ENCODE data around the gene PIK3IP1. TPM values are rescaled to one million over a fixed set of nuclear protein-coding genes. Genes with fewer than 3 reads are reported as not detected.

Gene PIK3IP1
- total and polyA plus RNA-seq, 2 donors (not counting 3 experiments of a cell fraction or from before 2014, with no cell fraction given): 7.7 to 13.2 TPM

DNA sequence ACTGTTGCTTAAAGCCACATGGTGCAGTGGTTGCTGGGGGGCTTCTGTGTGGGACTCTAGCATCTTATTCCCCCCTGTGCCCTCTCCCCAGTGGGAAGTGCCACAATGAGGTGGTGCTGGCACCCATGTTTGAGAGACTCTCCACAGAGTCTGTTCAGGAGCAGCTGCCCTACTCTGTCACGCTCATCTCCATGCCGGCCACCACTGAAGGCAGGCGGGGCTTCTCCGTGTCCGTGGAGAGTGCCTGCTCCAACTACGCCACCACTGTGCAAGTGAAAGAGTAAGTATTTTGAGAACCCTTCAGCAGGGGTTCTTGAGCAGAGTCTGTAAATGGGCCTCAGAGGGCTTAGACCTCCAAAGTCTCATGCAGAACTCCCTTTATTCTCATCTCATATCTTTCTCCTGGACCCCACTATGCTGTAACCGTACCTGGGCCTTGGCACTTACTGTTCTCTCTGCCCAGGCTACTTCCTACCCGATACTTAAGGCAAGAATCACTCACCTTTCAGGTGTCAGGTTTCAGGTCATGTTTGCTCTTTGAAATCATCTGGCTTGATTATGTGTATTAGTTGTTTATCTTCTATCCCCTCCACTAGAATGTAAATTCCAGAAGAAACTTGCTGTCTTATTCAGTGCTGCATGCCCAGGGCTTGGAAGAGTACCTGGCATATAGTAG, 32.4 kb downstream of the PIK3IP1 start:
- intact Hi-C loops (cut with micrococcal nuclease) (no loop called here), dilution Hi-C loops (cut with MboI; ENCODE audit: extremely low pct_ligation_motif_present, low sequenced_read_pairs) (no loop called here)
- no peak overlapping the region for H2AFZ ChIP-seq (ENCODE audit: low read depth, low read length)
- ChIA-PET POLR2A (no interaction called here), CTCF (interaction anchor here (0.8 to 2.1 kb wide), 2 partner anchors 13 to 25 kb away, joined by 3 to 9 read pairs; no protein-coding TSS in a partner anchor)
- peaks cover 10 to 34% of the 10 kb centered on the region in 2 experiments for H3K36me3 ChIP-seq (ENCODE audit: control insufficient read depth in 2 of 2, extremely low read depth in 1 of 2, insufficient read depth in 2 of 2, low read length in 2 of 2)
- H3K27ac ChIP-seq (ENCODE audit: insufficient read depth, low read depth, low read length): no peak overlapping the region
- TF ChIP-seq POLR2A (IDR thresholded peaks at IDR 0.05; ENCODE audit: low read depth, low read length) (no peak), EZH2 (IDR thresholded peaks at IDR 0.05; ENCODE audit: borderline replicate concordance, low read depth, low read length, severe bottlenecking) (no peak), FOS (IDR thresholded peaks at IDR 0.05; ENCODE audit: borderline replicate concordance, insufficient read depth, low read length) (no peak), JUN (IDR thresholded peaks at IDR 0.05; ENCODE audit: borderline replicate concordance, insufficient read depth, insufficient read length, low read depth) (no peak), GATA2 (IDR thresholded peaks at IDR 0.05; ENCODE audit: insufficient read depth, insufficient read length, low read depth, low read length) (no peak), CTCF (IDR thresholded peaks at IDR 0.05; ENCODE audit: extremely low read depth in 1 of 2, insufficient read depth in 1 of 2, low read depth in 1 of 2, low read length in 2 of 2) (no peak), POLR2AphosphoS5 (IDR thresholded peaks at IDR 0.05; ENCODE audit: insufficient read depth, low read depth, low read length) (no peak), MYC (IDR thresholded peaks at IDR 0.05; ENCODE audit: low read depth, low read length) (no peak)
- TF ChIP-seq, protein P1, sequence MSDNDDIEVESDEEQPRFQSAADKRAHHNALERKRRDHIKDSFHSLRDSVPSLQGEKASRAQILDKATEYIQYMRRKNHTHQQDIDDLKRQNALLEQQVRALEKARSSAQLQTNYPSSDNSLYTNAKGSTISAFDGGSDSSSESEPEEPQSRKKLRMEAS (IDR thresholded peaks at IDR 0.05; ENCODE audit: insufficient read depth, insufficient read length): no peak
- no peaks in the 10 kb centered on the region for H3K4me1 ChIP-seq (ENCODE audit: control insufficient read depth, extremely low read depth, insufficient read depth, low read length)
- H3K4me2 ChIP-seq (ENCODE audit: insufficient read depth, low read length): no peak overlapping the region
- H3K79me2 ChIP-seq (ENCODE audit: control insufficient read depth, insufficient read depth, low read length): peaks cover 13% of the 10 kb centered on the region
- no peak for DNase-seq (ENCODE audit: low read depth, low spot score)
- H3K4me3 ChIP-seq (replicated peaks in 1 of 3; ENCODE audit: insufficient read depth in 1 of 3, low read depth in 1 of 3, low read length in 3 of 3): no peak overlapping the region
- FAIRE-seq: no peak
- no peaks in the 10 kb centered on the region for H3K27me3 ChIP-seq (ENCODE audit: control insufficient read depth in 2 of 2, insufficient read depth in 2 of 2, low read length in 2 of 2)
- H3K9ac ChIP-seq (replicated peaks; ENCODE audit: extremely low read depth, insufficient read depth, low read length): no peak overlapping the region
- no peaks in the 10 kb centered on the region for H3K9me3 ChIP-seq (replicated peaks; ENCODE audit: control insufficient read depth, insufficient read depth, low read length)
- no TSS peak for BruUV-seq (replicated peaks)
- H4K20me1 ChIP-seq (replicated peaks; ENCODE audit: control insufficient read depth, extremely low read depth, insufficient read depth, low read length): no peaks in the 10 kb centered on the region
- H3K9me1 ChIP-seq (replicated peaks; ENCODE audit: control insufficient read depth, extremely low read depth, insufficient read depth, low read length): no peaks in the 10 kb centered on the region
